Esophagus muscularis mucosa (tissue), 3 donors: ENCODE data around the gene FLACC1.

Experiments used
- POLR2A ChIP-seq: fragments of 450-650 bp; IDR thresholded peaks from one replicate; pipeline ENCODE4 v1.6.1; 2017; ENCODE audit warnings: antibody characterized with exemption, moderate library complexity, mild to moderate bottlenecking, low read depth
- TF ChIP-seq, protein P1 (sequence below), 3 experiments: fragments of 200-600 bp in 2 of 3; fragments of 450-650 bp in 1 of 3; sonication (generic) in 2 of 3; IDR thresholded peaks; one replicate each; pipeline ENCODE4 v1.5.1; 2017 to 2019; ENCODE audit warnings: antibody characterized with exemption in 3 of 3, mild to moderate bottlenecking in 2 of 3, moderate library complexity in 1 of 3

GRCh38 chr2:201308914-201309313 is 48.2 kb downstream of the FLACC1 start:
- no peak for TF ChIP-seq POLR2A
- TF ChIP-seq, protein P1, sequence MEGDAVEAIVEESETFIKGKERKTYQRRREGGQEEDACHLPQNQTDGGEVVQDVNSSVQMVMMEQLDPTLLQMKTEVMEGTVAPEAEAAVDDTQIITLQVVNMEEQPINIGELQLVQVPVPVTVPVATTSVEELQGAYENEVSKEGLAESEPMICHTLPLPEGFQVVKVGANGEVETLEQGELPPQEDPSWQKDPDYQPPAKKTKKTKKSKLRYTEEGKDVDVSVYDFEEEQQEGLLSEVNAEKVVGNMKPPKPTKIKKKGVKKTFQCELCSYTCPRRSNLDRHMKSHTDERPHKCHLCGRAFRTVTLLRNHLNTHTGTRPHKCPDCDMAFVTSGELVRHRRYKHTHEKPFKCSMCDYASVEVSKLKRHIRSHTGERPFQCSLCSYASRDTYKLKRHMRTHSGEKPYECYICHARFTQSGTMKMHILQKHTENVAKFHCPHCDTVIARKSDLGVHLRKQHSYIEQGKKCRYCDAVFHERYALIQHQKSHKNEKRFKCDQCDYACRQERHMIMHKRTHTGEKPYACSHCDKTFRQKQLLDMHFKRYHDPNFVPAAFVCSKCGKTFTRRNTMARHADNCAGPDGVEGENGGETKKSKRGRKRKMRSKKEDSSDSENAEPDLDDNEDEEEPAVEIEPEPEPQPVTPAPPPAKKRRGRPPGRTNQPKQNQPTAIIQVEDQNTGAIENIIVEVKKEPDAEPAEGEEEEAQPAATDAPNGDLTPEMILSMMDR (IDR thresholded peaks at IDR 0.05), result no peak
